Ascending aorta (tissue), 2 donors: ENCODE data around the gene ADGRL3. TPM values are rescaled to one million over a fixed set of nuclear protein-coding genes. Genes with fewer than 3 reads are reported as not detected.

Source experiments
- DNase-seq, 2 donors: peaks; one replicate each; pipeline ENCODE4 v3.0.0-alpha.2; 2019; ENCODE audit warnings: low spot score in 2 of 2
- H3K27ac ChIP-seq, 2 donors: fragments of 200-600 bp; sonication (generic); one replicate each; pipeline ENCODE4 v1.5.1; 2016 to 2017; ENCODE audit warnings: mild to moderate bottlenecking in 1 of 2
- H3K27me3 ChIP-seq: fragments of 200-600 bp; sonication (generic); one replicate; pipeline ENCODE4 v1.5.1; 2017
- H3K36me3 ChIP-seq, 2 donors: fragments of 200-600 bp; sonication (generic); one replicate each; pipeline ENCODE4 v1.5.1; 2016
- H3K4me1 ChIP-seq, 2 donors: fragments of 200-600 bp; sonication (generic); one replicate each; pipeline ENCODE4 v1.5.1; 2016 to 2017; ENCODE audit warnings: mild to moderate bottlenecking in 1 of 2
- H3K4me3 ChIP-seq, 2 donors: fragments of 200-600 bp; sonication (generic); one replicate each; pipeline ENCODE4 v1.5.1; 2016 to 2017; ENCODE audit warnings: mild to moderate bottlenecking in 1 of 2
- H3K9me3 ChIP-seq, 2 donors: fragments of 200-600 bp; sonication (generic); one replicate each; pipeline ENCODE4 v1.5.1; 2016
- intact Hi-C: fragments of 100-400 bp; cut with DNase I; formaldehyde crosslinking; loops from one replicate; pipeline ENCODE4 v1.15.1; 2023
- total RNA-seq: library from RNA; depleted of rRNA; stranded (reverse); fragments of >200 nt; gene quantifications from one replicate; pipeline ENCODE4 v1.1.0, GENCODE V29; 2016
- TF ChIP-seq, protein P1 (sequence below), 3 experiments: fragments of 200-600 bp in 2 of 3; fragments of 450-650 bp in 1 of 3; sonication (generic) in 2 of 3; IDR thresholded peaks; one replicate each; pipeline ENCODE4 v1.5.1; 2016 to 2019; ENCODE audit warnings: antibody characterized with exemption in 3 of 3, mild to moderate bottlenecking in 1 of 3, moderate library complexity in 1 of 3

Gene ADGRL3
- total RNA-seq, 1 donor from 2014 or later: 22.2 TPM

DNA sequence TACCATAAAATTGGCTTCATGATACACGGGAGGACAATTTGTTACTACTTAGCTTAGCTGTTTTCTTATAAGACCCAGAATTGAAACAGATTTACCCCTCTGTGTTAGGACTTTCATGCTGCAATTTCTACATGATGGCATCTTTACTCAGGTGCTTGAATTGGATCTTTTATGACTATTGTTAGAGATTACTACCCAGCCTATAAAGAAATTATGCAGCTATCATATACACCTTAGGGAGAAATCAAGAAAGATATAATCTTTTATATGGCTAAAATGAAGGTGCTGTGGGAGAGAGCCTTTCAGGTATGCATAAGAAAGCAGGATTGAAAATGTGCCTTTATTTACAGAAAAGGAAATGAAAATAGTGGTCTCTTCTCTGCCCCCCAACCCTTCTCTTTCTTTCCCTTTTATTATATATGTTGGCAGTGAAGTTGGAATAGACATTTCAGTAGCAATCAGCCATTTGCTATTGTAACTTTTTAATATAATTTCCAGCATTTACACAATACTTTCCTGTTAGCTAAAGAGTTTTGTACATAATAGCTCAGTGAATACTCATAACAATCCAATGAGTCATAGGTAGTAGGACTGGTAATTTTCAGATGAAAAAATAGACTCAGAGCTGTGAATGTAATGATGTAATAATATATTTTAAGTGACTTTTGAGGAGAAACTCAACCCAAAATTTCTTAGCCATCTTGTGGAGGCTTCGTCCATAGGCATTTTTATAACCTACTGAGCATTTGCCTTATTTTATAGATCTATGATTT, 311.8 kb downstream of the ADGRL3 start:
- no peaks in the 10 kb centered on the region for H3K36me3 ChIP-seq
- H3K27ac ChIP-seq: peak overlapping the region; percentile 3 to 27
- H3K9me3 ChIP-seq: no peaks in the 10 kb centered on the region
- DNase-seq: no peak
- H3K4me1 ChIP-seq: peaks cover 0 to 10% of the 10 kb centered on the region in 2 donors
- H3K4me3 ChIP-seq: no peak overlapping the region
- TF ChIP-seq, protein P1, sequence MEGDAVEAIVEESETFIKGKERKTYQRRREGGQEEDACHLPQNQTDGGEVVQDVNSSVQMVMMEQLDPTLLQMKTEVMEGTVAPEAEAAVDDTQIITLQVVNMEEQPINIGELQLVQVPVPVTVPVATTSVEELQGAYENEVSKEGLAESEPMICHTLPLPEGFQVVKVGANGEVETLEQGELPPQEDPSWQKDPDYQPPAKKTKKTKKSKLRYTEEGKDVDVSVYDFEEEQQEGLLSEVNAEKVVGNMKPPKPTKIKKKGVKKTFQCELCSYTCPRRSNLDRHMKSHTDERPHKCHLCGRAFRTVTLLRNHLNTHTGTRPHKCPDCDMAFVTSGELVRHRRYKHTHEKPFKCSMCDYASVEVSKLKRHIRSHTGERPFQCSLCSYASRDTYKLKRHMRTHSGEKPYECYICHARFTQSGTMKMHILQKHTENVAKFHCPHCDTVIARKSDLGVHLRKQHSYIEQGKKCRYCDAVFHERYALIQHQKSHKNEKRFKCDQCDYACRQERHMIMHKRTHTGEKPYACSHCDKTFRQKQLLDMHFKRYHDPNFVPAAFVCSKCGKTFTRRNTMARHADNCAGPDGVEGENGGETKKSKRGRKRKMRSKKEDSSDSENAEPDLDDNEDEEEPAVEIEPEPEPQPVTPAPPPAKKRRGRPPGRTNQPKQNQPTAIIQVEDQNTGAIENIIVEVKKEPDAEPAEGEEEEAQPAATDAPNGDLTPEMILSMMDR (IDR thresholded peaks at IDR 0.05): no peak
- no peaks in the 10 kb centered on the region for H3K27me3 ChIP-seq
- intact Hi-C loops: loop anchor here (1.0 to 10.0 kb wide), 3 partner anchors 44 to 310 kb away; partner anchors contain the start of gene ADGRL3

DNA sequence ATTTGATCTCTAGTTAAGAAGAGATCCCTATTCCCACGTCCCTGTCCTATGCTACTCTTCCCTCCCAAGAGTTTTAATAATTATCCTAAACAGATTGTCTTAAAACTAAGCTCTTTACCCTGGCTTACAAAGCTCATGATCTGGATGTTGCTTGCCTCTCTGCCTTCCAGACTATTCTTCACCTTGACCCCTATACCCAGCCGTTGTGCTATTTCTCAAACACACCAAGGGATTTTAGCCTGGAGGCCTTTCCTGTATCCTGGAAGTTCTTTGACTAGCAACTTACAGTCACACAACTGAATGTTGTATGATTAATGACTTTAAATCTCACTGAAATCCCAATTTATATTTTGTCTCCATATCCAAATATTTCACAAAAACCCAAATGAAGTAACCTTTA, 314.9 kb downstream of the ADGRL3 start:
- TF ChIP-seq, protein P1 (IDR thresholded peaks at IDR 0.05): no peak
- no peaks in the 10 kb centered on the region for H3K9me3 ChIP-seq
- H3K36me3 ChIP-seq: no peaks in the 10 kb centered on the region
- H3K4me3 ChIP-seq: no peak overlapping the region
- peaks cover 0 to 10% of the 10 kb centered on the region in 2 donors for H3K4me1 ChIP-seq
- no peaks in the 10 kb centered on the region for H3K27me3 ChIP-seq
- H3K27ac ChIP-seq: no peak overlapping the region
- DNase-seq: no peak
- intact Hi-C loops: loop anchor here (5.0 to 10.0 kb wide), 2 partner anchors 240 to 313 kb away; partner anchors contain the start of gene ADGRL3

DNA sequence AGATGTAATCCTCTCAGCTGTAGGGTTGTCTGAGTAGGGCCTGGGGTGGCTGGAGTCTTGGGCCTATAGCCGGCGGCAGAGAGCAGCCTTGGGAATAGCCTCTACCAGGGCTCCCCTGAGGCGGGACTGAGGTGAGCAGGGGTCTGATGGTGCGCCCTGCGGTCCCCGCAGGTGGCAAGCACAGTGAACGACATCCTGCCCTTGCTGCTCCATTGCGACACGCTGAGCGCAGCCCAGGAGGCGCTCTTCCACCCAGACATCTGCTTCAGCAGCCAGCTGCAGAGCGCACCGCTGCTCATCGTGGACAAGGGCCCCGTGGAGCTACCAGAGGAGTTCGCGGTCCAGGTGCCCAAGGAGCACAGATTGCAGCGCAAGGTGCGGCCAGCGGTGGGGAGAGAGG, 317.0 kb downstream of the ADGRL3 start:
- TF ChIP-seq, protein P1 (IDR thresholded peaks at IDR 0.05): no peak
- no peak overlapping the region for H3K4me3 ChIP-seq
- no peak overlapping the region for H3K27ac ChIP-seq
- no peaks in the 10 kb centered on the region for H3K36me3 ChIP-seq
- no peaks in the 10 kb centered on the region for H3K27me3 ChIP-seq
- intact Hi-C loops: loop anchor here (10.0 kb wide), 1 partner anchor 242 kb away; no protein-coding TSS in a partner anchor
- DNase-seq: no peak
- peaks cover 0 to 10% of the 10 kb centered on the region in 2 donors for H3K4me1 ChIP-seq
- no peaks in the 10 kb centered on the region for H3K9me3 ChIP-seq

DNA sequence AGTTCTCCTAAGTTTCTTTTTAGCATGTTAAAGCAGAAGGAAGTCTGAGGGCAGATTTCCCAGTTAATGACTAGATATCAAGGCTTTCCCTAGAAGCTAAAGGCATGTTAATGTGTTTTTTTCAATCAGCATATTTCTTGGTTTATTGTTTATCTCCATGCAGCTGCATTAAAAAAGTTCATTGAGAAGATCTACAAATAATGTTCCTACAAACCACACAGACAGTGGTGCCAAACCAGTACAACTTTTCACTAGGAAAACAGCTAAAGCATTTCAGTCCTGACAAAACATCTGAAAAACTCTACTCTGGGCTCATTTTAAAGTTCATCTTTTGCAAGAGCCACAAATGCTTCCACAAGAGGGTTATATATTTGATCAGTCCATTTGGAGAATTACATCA, 320.0 kb downstream of the ADGRL3 start:
- no peak overlapping the region for H3K4me3 ChIP-seq
- H3K27me3 ChIP-seq: no peaks in the 10 kb centered on the region
- TF ChIP-seq, protein P1 (IDR thresholded peaks at IDR 0.05): no peak
- H3K9me3 ChIP-seq: no peaks in the 10 kb centered on the region
- peaks cover 0 to 5% of the 10 kb centered on the region in 2 donors for H3K4me1 ChIP-seq
- no peaks in the 10 kb centered on the region for H3K36me3 ChIP-seq
- DNase-seq: no peak
- no peak overlapping the region for H3K27ac ChIP-seq
- intact Hi-C loops: no loop called here

DNA sequence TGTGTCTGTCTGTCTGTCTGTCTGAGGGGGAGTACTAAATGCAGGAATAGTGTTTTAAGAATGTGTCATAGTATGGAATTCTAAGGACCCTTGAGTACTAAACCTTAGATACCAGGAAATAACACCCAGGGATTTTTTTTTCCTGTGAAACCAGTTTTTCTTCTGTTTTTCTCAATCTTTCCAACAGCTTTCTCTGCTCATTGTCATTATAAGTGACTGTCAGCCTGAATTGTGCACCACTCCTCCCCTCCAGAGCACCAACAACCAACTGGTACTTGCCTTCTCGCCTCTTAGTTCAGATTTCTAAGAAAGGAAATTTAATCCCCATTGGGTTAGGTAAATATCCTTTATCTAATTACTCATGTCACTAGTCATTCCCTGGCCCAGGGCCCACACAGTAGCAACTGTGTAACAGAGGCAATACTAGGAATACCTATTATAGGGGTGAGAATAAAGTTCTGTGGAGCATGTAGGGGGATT, 320.6 kb downstream of the ADGRL3 start:
- H3K27ac ChIP-seq: no peak overlapping the region
- H3K4me1 ChIP-seq: peaks cover 0 to 3% of the 10 kb centered on the region in 2 donors
- intact Hi-C loops: no loop called here
- H3K9me3 ChIP-seq: no peaks in the 10 kb centered on the region
- TF ChIP-seq, protein P1 (IDR thresholded peaks at IDR 0.05): no peak
- no peaks in the 10 kb centered on the region for H3K27me3 ChIP-seq
- DNase-seq: no peak
- no peaks in the 10 kb centered on the region for H3K36me3 ChIP-seq
- no peak overlapping the region for H3K4me3 ChIP-seq
